Thyroid gland (tissue), 4 donors: ENCODE data around the gene SMAD3.

Experiments used
- POLR2A ChIP-seq, 2 donors: fragments of 450-650 bp; IDR thresholded peaks; one replicate each; pipeline ENCODE4 v1.6.1; 2017; ENCODE audit warnings: antibody characterized with exemption in 2 of 2, mild to moderate bottlenecking in 2 of 2, moderate library complexity in 1 of 2
- TF ChIP-seq, protein P1 (sequence below), 6 experiments: fragments of 200-600 bp in 3 of 6; fragments of 450-650 bp in 3 of 6; sonication (generic) in 3 of 6; IDR thresholded peaks; one replicate each; pipeline ENCODE4 v1.5.1; 2016 to 2019; ENCODE audit warnings: antibody characterized with exemption in 6 of 6, mild to moderate bottlenecking in 2 of 6, inconsistent platforms in 1 of 6, moderate library complexity in 1 of 6

DNA sequence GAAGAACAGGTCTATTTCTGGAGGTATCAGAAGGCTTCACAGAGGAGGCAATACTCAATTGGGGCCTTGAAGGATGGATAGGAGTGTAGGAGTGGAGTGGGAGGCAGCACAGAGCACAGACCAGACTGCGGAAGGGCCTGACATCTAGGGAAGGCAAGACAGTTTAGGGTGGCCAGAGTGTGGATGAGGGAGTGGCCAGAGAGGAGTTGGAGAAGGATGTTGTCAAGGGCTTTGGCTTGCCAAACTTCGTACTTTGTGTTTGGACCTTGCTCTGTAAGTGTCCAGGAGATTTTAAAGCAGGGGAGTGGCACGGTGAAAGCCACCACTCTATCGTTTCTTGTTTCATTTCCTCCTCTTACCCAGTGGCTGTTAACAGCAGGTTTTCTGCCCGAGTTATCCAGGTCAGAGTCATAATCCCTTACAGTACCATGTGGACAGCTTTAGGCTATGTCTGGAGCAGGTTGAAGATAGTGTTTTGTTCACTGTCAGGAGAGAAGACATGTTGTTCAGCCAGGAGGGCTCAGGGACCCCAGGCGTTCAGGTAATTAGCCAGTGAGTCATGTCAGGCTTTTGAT, 12.3 kb downstream of the SMAD3 start:
- TF ChIP-seq POLR2A (IDR thresholded peaks at IDR 0.05) = no peak
- TF ChIP-seq, protein P1, sequence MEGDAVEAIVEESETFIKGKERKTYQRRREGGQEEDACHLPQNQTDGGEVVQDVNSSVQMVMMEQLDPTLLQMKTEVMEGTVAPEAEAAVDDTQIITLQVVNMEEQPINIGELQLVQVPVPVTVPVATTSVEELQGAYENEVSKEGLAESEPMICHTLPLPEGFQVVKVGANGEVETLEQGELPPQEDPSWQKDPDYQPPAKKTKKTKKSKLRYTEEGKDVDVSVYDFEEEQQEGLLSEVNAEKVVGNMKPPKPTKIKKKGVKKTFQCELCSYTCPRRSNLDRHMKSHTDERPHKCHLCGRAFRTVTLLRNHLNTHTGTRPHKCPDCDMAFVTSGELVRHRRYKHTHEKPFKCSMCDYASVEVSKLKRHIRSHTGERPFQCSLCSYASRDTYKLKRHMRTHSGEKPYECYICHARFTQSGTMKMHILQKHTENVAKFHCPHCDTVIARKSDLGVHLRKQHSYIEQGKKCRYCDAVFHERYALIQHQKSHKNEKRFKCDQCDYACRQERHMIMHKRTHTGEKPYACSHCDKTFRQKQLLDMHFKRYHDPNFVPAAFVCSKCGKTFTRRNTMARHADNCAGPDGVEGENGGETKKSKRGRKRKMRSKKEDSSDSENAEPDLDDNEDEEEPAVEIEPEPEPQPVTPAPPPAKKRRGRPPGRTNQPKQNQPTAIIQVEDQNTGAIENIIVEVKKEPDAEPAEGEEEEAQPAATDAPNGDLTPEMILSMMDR (IDR thresholded peaks at IDR 0.05) = no peak
